GM18508 (cell line): ENCODE results near the gene FAM25G.
"Not testable (repeated sequence)": the region's sequence is repeated elsewhere in the genome, so short reads cannot be mapped to it uniquely, and the experiment has no call there.

Experiments used
- ATAC-seq: cut with Tn5 transposase; IDR thresholded peaks from one replicate; pipeline ENCODE4 v1.9.1; 2021; ENCODE audit warnings: moderate number of reproducible peaks; ENCODE audit not compliant: insufficient read depth, unreplicated experiment

Gene FAM25G

GRCh38 chr10:47467458-47467857 is 24.0 kb downstream of the FAM25G start:
- not testable (repeated sequence) for ATAC-seq

GRCh38 chr10:47465216-47465917 is 26.1 kb downstream of the FAM25G start:
- ATAC-seq: not testable (repeated sequence)

- ATAC-seq: not testable (repeated sequence)
Measured at GRCh38 chr10:47462577-47463358, 28.7 kb downstream of the FAM25G start.

GRCh38 chr10:47461261-47461687 is 30.2 kb downstream of the FAM25G start:
- ATAC-seq: not testable (repeated sequence)

- no peak for ATAC-seq
Measured at GRCh38 chr10:47458466-47459154, 32.9 kb downstream of the FAM25G start.

- no peak for ATAC-seq
Measured at GRCh38 chr10:47457826-47458225, 33.7 kb downstream of the FAM25G start.

GRCh38 chr10:47457528-47457820 is 34.0 kb downstream of the FAM25G start:
- no peak for ATAC-seq

- no peak for ATAC-seq
Measured at GRCh38 chr10:47456794-47457527, 34.5 kb downstream of the FAM25G start.

- no peak for ATAC-seq
Measured at GRCh38 chr10:47456079-47456785, 35.3 kb downstream of the FAM25G start.

GRCh38 chr10:47455350-47456078 is 36.0 kb downstream of the FAM25G start:
- not testable (repeated sequence) for ATAC-seq

- ATAC-seq: no peak
Measured at GRCh38 chr10:47454780-47455058, 36.8 kb downstream of the FAM25G start.

- no peak for ATAC-seq
Measured at GRCh38 chr10:47454008-47454779, 37.3 kb downstream of the FAM25G start.

GRCh38 chr10:47453141-47454007 is 38.1 kb downstream of the FAM25G start:
- no peak for ATAC-seq

GRCh38 chr10:47452495-47453140 is 38.9 kb downstream of the FAM25G start:
- ATAC-seq: no peak

- no peak for ATAC-seq
Measured at GRCh38 chr10:47451998-47452494, 39.5 kb downstream of the FAM25G start.

GRCh38 chr10:47451273-47451997 is 40.1 kb downstream of the FAM25G start:
- ATAC-seq: no peak

GRCh38 chr10:47450442-47450841 is 41.1 kb downstream of the FAM25G start:
- no peak for ATAC-seq
